K562 (cell line): ENCODE results near the gene BIRC5. TPM values are rescaled to one million over a fixed set of nuclear protein-coding genes. Genes with fewer than 3 reads are reported as not detected.
A peak's percentile ranks its signal among the peaks of the same experiment; 100 is the strongest.

ENCODE experiments used
- ATAC-seq: fragments of 200-7000 bp; cut with Tn5 transposase; 3 replicates; pipeline ENCODE4 v1.9.1; 2020; ENCODE audit warnings: moderate library complexity
- BruUV-seq: library from RNA; stranded (reverse); fragments of 400-500 nt; replicated peaks from 2 replicates; lab custom pipeline; 2021; lab: Mats Ljungman, UMichigan
- CTCF ChIA-PET: fragments of 300-600 bp; formaldehyde crosslinking; extraction: SDS; loops from one replicate; lab custom pipeline; 2021; ENCODE audit warnings: low intra/inter-chr PET ratio; lab: Yijun Ruan, JAX
- POLR2A ChIA-PET: fragments of 300-600, 350-650 bp; sonication (Branson Sonifier 250); formaldehyde crosslinking; extraction: SDS; loops from one replicate; lab custom pipeline; 2021; ENCODE audit warnings: antibody characterized with exemption, inconsistent platforms; lab: Yijun Ruan, JAX
- DNase-seq, 4 experiments: peaks; one replicate each; pipeline versions ENCODE4 v3.0.0 to v3.0.0-alpha.2; 2011 to 2018; ENCODE audit warnings: low spot score in 3 of 4, mixed read lengths in 3 of 4; ENCODE audit errors: extremely low read depth in 1 of 4
- FAIRE-seq: peaks from 2 replicates; lab custom pipeline; 2011; peaks lifted over from hg19 to GRCh38; lab: Jason Lieb, UNC
- H2AFZ ChIP-seq: 2 replicates; pipeline ENCODE4 v1.6.0; 2011; ENCODE audit warnings: low read depth, low read length, control low read depth, inconsistent platforms
- H3K27ac ChIP-seq: fragments of 200-600 bp; 3 replicates; pipeline ENCODE4 v1.8.0; 2011; ENCODE audit warnings: low read depth, mild to moderate bottlenecking, control low read depth, inconsistent platforms, low read length, moderate library complexity, mixed read lengths; ENCODE audit errors: extremely low read depth
- H3K27me3 ChIP-seq, 2 experiments: fragments of 300-600 bp in 1 of 2; 2 replicates in 1 of 2; 3 replicates in 1 of 2; pipeline versions ENCODE4 v1.6.0 to v1.8.0; 2011; ENCODE audit warnings: inconsistent platforms in 2 of 2, low read length in 2 of 2, mild to moderate bottlenecking in 1 of 2, mixed read lengths in 1 of 2, moderate library complexity in 1 of 2; ENCODE audit not compliant: control insufficient read depth in 2 of 2, insufficient read depth in 2 of 2
- H3K36me3 ChIP-seq: fragments of 300-600 bp; 3 replicates; pipeline ENCODE4 v1.8.0; 2011; ENCODE audit warnings: mild to moderate bottlenecking, low read length, inconsistent platforms; ENCODE audit not compliant: control insufficient read depth, insufficient read depth
- H3K4me1 ChIP-seq, 2 experiments: fragments of 200-600 bp in 1 of 2; replicated peaks in 1 of 2; 2 replicates in 1 of 2; 3 replicates in 1 of 2; pipeline versions ENCODE4 v1.5.1 to v1.8.0; 2011; ENCODE audit warnings: inconsistent platforms in 2 of 2, low read length in 2 of 2, mild to moderate bottlenecking in 1 of 2, mixed read lengths in 1 of 2, moderate library complexity in 1 of 2; ENCODE audit not compliant: control insufficient read depth in 2 of 2, insufficient read depth in 2 of 2
- H3K4me2 ChIP-seq: 2 replicates; pipeline ENCODE4 v1.6.1; 2011; ENCODE audit warnings: low read length, control low read depth, inconsistent platforms, mixed read lengths; ENCODE audit not compliant: insufficient read depth
- H3K4me3 ChIP-seq: fragments of 200-600 bp; sonication (generic), shearing (Covaris generic); 2 replicates; pipeline ENCODE4 v1.5.1; 2016; ENCODE audit warnings: control low read depth, inconsistent platforms
- H3K79me2 ChIP-seq: fragments of 200-600 bp; 3 replicates; pipeline ENCODE4 v1.8.0; 2011; ENCODE audit warnings: low read length, inconsistent platforms; ENCODE audit not compliant: control insufficient read depth, insufficient read depth
- H3K9ac ChIP-seq, 2 experiments: 2 replicates each; pipeline versions ENCODE4 v1.6.0 to v1.6.1; 2011; ENCODE audit warnings: low read depth in 2 of 2, low read length in 2 of 2, control low read depth in 1 of 2, inconsistent platforms in 1 of 2, mild to moderate bottlenecking in 1 of 2, mixed read lengths in 1 of 2; ENCODE audit not compliant: insufficient read depth in 1 of 2
- H3K9me1 ChIP-seq: one replicate; pipeline ENCODE4 v1.6.0; 2011; ENCODE audit warnings: inconsistent platforms, mild to moderate bottlenecking, low read length, moderate library complexity; ENCODE audit not compliant: control insufficient read depth, insufficient read depth
- H3K9me3 ChIP-seq: replicated peaks from 2 replicates; pipeline ENCODE4 v1.5.1; 2011; ENCODE audit warnings: low read depth, low read length, inconsistent platforms; ENCODE audit not compliant: control insufficient read depth, insufficient read depth
- H4K20me1 ChIP-seq: replicated peaks from 2 replicates; pipeline ENCODE4 v1.6.1; 2011; ENCODE audit warnings: low read length, inconsistent platforms, mixed read lengths; ENCODE audit not compliant: control insufficient read depth, insufficient read depth
- BRD9 ChIP-seq: fragments of 450-650 bp; IDR thresholded peaks from 2 replicates; pipeline ENCODE4 v1.6.1; 2018; ENCODE audit warnings: low read depth; ENCODE audit not compliant: partially characterized antibody
- CREBBP ChIP-seq: IDR thresholded peaks from one replicate; pipeline ENCODE4 v1.6.1; 2012; ENCODE audit warnings: low read depth, mild to moderate bottlenecking, control low read depth, inconsistent platforms, low read length
- ELF1 ChIP-seq: fragments of 200-800 bp; sonication (Bioruptor generic); IDR thresholded peaks from 2 replicates; pipeline ENCODE4 v1.6.1; 2016; ENCODE audit warnings: missing genetic modification characterization, missing compliant biosample characterization
- FOXP4 ChIP-seq: sonication (generic); formaldehyde crosslinking; IDR thresholded peaks from 2 replicates; pipeline ENCODE4 v1.8.0; 2022; ENCODE audit warnings: mild to moderate bottlenecking, missing genetic modification reagents, borderline replicate concordance
- NCOA2 ChIP-seq, 2 experiments: fragments of 450-650 bp; IDR thresholded peaks; 2 replicates each; pipeline ENCODE4 v1.6.1; 2018; ENCODE audit warnings: mild to moderate bottlenecking in 2 of 2, moderate library complexity in 1 of 2; ENCODE audit not compliant: partially characterized antibody in 2 of 2
- NRF1 ChIP-seq, 2 experiments: fragments of 450-650 bp; IDR thresholded peaks in 1 of 2; conservative IDR thresholded peaks in 1 of 2; 2 replicates each; pipeline ENCODE4 v1.6.1; 2014; ENCODE audit warnings: mild to moderate bottlenecking in 2 of 2
- SIN3A ChIP-seq, 2 experiments: fragments of 150-350 bp in 1 of 2; IDR thresholded peaks; 2 replicates each; pipeline ENCODE4 v1.6.1; 2011 to 2016; ENCODE audit warnings: borderline replicate concordance in 2 of 2, low read depth in 2 of 2, low read length in 2 of 2, mild to moderate bottlenecking in 2 of 2, moderate library complexity in 2 of 2; ENCODE audit not compliant: control insufficient read depth in 1 of 2
- SRSF1 ChIP-seq: fragments of 200-400 bp; formaldehyde crosslinking; IDR thresholded peaks from 2 replicates; pipeline ENCODE4 v1.6.1; 2017; ENCODE audit warnings: mild to moderate bottlenecking, low read depth, low read length, moderate library complexity
- TEAD4 ChIP-seq, 2 experiments: sonication (generic) in 1 of 2; formaldehyde crosslinking in 1 of 2; IDR thresholded peaks; 2 replicates each; pipeline versions ENCODE4 v1.6.1 to v1.8.0; 2012 to 2022; ENCODE audit warnings: borderline replicate concordance in 1 of 2, inconsistent platforms in 1 of 2, low read length in 1 of 2, mild to moderate bottlenecking in 1 of 2, missing genetic modification reagents in 1 of 2
- ZBTB2 ChIP-seq: fragments of 450-650 bp; IDR thresholded peaks from 2 replicates; pipeline ENCODE4 v1.6.1; 2016; ENCODE audit warnings: antibody characterized with exemption
- ZNF140 ChIP-seq: fragments of 250-450 bp; sonication (Bioruptor Pico); IDR thresholded peaks from 2 replicates; pipeline ENCODE4 v1.8.0; 2021; ENCODE audit warnings: moderate library complexity, mild to moderate bottlenecking, inconsistent platforms
- ZNF253 ChIP-seq: fragments of 250-450 bp; sonication (Bioruptor Pico); conservative IDR thresholded peaks from 2 replicates; pipeline ENCODE4 v1.6.1; 2021; ENCODE audit warnings: mild to moderate bottlenecking
- ZNF644 ChIP-seq: fragments of 200-800 bp; sonication (Bioruptor generic); IDR thresholded peaks from 2 replicates; pipeline ENCODE4 v1.6.1; 2016; ENCODE audit warnings: low read depth, missing genetic modification characterization, missing compliant biosample characterization
- WGBS: fragments of 100-300 bp; shearing (Covaris generic); methylation state at CpG from one replicate; pipeline ENCODE4 v1.1.6; 2016; ENCODE audit warnings: low coverage, mixed read lengths; ENCODE audit not compliant: insufficient coverage; ENCODE audit errors: missing lambda C conversion rate; 5-methylcytosine and 5-hydroxymethylcytosine counted together
- in situ Hi-C: fragments of 300-500 bp; cut with MboI; formaldehyde crosslinking; loops from 4 replicates; pipeline ENCODE4 v1.15.0; 2018; ENCODE audit warnings: inconsistent platforms, mixed read lengths
- intact Hi-C: fragments of 100-400 bp; cut with micrococcal nuclease; formaldehyde crosslinking; loops from 2 replicates; pipeline ENCODE4 v1.14.2; 2022
- polyA plus RNA-seq, 8 experiments: library from polyadenylated mRNA; depleted of rRNA in 4 of 8; stranded (reverse) in 5 of 8; unstranded in 3 of 8; fragments of >200 nt; fragmentation: Nextera tagmentation in 2 of 8; fragmentation: Illumina TruSeq in 1 of 8; extraction: Ambion mirVana in 2 of 8; extraction: Trizol in 1 of 8; gene quantifications; 2 replicates each; pipeline versions ENCODE4 v1.2.1 to v1.2.3, GENCODE V29; 2011 to 2014; ENCODE audit warnings: inconsistent platforms in 1 of 8, missing spikeins in 1 of 8
- total RNA-seq, 7 experiments: library from RNA; depleted of rRNA in 6 of 7; stranded (reverse); fragments of >200 nt in 6 of 7; fragmentation: Illumina TruSeq in 2 of 7; extraction: Trizol in 2 of 7; gene quantifications; 2 replicates each; pipeline versions ENCODE4 v1.2.1 to v1.2.3, GENCODE V29; 2011 to 2021; ENCODE audit warnings: low replicate concordance in 1 of 7
- TF ChIP-seq, protein P1 (sequence below): sonication (generic); formaldehyde crosslinking; IDR thresholded peaks from 2 replicates; pipeline ENCODE4 v1.9.0; 2022; ENCODE audit warnings: mild to moderate bottlenecking, missing genetic modification reagents

Gene BIRC5
- total and polyA plus RNA-seq, 9 of the 15 experiments (the other 6 are each of a cell fraction or from before 2014, with no cell fraction given) = 64.4 to 140 (median 101) TPM

- H3K4me2 ChIP-seq = no peak overlapping the region
- intact Hi-C loops = no loop called here
- H3K4me3 ChIP-seq = no peak overlapping the region
- TF ChIP-seq NRF1 (conservative IDR thresholded peaks at IDR 0.05 in 1 of 2, IDR thresholded peaks at IDR 0.05 in 1 of 2) = no peak
- no peak for TF ChIP-seq NCOA2 (IDR thresholded peaks at IDR 0.05; ENCODE audit: partially characterized antibody in 2 of 2)
- no peak for TF ChIP-seq CREBBP
- TF ChIP-seq, protein P1, sequence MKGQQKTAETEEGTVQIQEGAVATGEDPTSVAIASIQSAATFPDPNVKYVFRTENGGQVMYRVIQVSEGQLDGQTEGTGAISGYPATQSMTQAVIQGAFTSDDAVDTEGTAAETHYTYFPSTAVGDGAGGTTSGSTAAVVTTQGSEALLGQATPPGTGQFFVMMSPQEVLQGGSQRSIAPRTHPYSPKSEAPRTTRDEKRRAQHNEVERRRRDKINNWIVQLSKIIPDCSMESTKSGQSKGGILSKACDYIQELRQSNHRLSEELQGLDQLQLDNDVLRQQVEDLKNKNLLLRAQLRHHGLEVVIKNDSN = no peak
- TF ChIP-seq ZBTB2 = no peak
- TF ChIP-seq ZNF140 (CRISPR knock-in tag) = no peak
- TF ChIP-seq FOXP4 (CRISPR knock-in tag) = no peak
- TF ChIP-seq TEAD4 (IDR thresholded peaks at IDR 0.05; ENCODE audit: low read length) = no peak
- TF ChIP-seq TEAD4 (CRISPR knock-in tag; IDR thresholded peaks at IDR 0.05; ENCODE audit: borderline replicate concordance) = no peak
- no peak for TF ChIP-seq SIN3A (IDR thresholded peaks at IDR 0.05; ENCODE audit: borderline replicate concordance in 2 of 2, control insufficient read depth in 1 of 2, low read depth in 2 of 2, low read length in 2 of 2)
- TF ChIP-seq ZNF644 = no peak
- TF ChIP-seq ZNF253 (CRISPR knock-in tag) = no peak
- no peak for TF ChIP-seq SRSF1
- no peak for TF ChIP-seq BRD9
- no peak for TF ChIP-seq ELF1 (tag)
- no peak overlapping the region for H3K27ac ChIP-seq
- H3K79me2 ChIP-seq = no peaks in the 10 kb centered on the region
- peaks cover 5 to 54% of the 10 kb centered on the region in 2 experiments; a peak in 4 of 5 replicates for H3K4me1 ChIP-seq
- no peak overlapping the region for H2AFZ ChIP-seq
- CTCF ChIA-PET = no interaction called here
- H4K20me1 ChIP-seq = no peaks in the 10 kb centered on the region
- WGBS = 63% methylated on average over 14 of the region's 17 CpGs
- BruUV-seq = no TSS peak
- no peak for FAIRE-seq
- peaks cover under 1% of the 10 kb centered on the region for H3K9me1 ChIP-seq
- no peak for DNase-seq
- POLR2A ChIA-PET = interaction anchor here (0.6 to 1.2 kb wide), 2 partner anchors 13 to 20 kb away, joined by 3 read pairs; no protein-coding TSS in a partner anchor
- no peak for ATAC-seq
- no peaks in the 10 kb centered on the region for H3K27me3 ChIP-seq
- H3K9ac ChIP-seq = peak overlapping the region in 1 of 2 experiments; percentile 45; a peak in 2 of 4 replicates
- in situ Hi-C loops = no loop called here
- H3K36me3 ChIP-seq = no peaks in the 10 kb centered on the region
- H3K9me3 ChIP-seq = no peaks in the 10 kb centered on the region
Measured at GRCh38 chr17:78234261-78234865, 20.3 kb downstream of the BIRC5 start.
